Ishikawa (cell line): ENCODE results near the gene LFNG.
A peak's percentile ranks its signal among the peaks of the same experiment; 100 is the strongest.

Experiments used
- CEBPB ChIP-seq: IDR thresholded peaks from 2 replicates; pipeline ENCODE4 v1.6.1; 2012
- CREB1 ChIP-seq: IDR thresholded peaks from 2 replicates; pipeline ENCODE4 v1.6.1; 2012; ENCODE audit warnings: low read depth
- EGR1 ChIP-seq: IDR thresholded peaks from 2 replicates; pipeline ENCODE4 v1.6.1; 2012
- EP300 ChIP-seq: IDR thresholded peaks from 2 replicates; pipeline ENCODE4 v1.6.1; 2012; ENCODE audit warnings: borderline replicate concordance
- FOXM1 ChIP-seq: IDR thresholded peaks from 2 replicates; pipeline ENCODE4 v1.6.1; 2012; ENCODE audit warnings: low read depth, borderline replicate concordance
- MAX ChIP-seq: IDR thresholded peaks from 2 replicates; pipeline ENCODE4 v1.6.1; 2012
- NFIC ChIP-seq: IDR thresholded peaks from 2 replicates; pipeline ENCODE4 v1.6.1; 2012
- RAD21 ChIP-seq: IDR thresholded peaks from 2 replicates; pipeline ENCODE4 v1.6.1; 2012; ENCODE audit warnings: low read depth
- REST ChIP-seq: IDR thresholded peaks from 2 replicates; pipeline ENCODE4 v1.6.1; 2012; ENCODE audit warnings: low read depth, mild to moderate bottlenecking
- TAF1 ChIP-seq: IDR thresholded peaks from 2 replicates; pipeline ENCODE4 v1.6.1; 2012; ENCODE audit warnings: low read depth, mild to moderate bottlenecking
- TCF12 ChIP-seq: IDR thresholded peaks from 2 replicates; pipeline ENCODE4 v1.6.1; 2012; ENCODE audit warnings: low read depth
- TEAD4 ChIP-seq: IDR thresholded peaks from 2 replicates; pipeline ENCODE4 v1.6.1; 2012
- USF1 ChIP-seq: IDR thresholded peaks from 2 replicates; pipeline ENCODE4 v1.6.1; 2012
- YY1 ChIP-seq: IDR thresholded peaks from 2 replicates; pipeline ENCODE4 v1.6.1; 2012; ENCODE audit warnings: low read depth

LFNG gene

GRCh38 chr7:2566890-2567678 lies 47.5 kb downstream of the LFNG start:
- TF ChIP-seq FOXM1 (no peak), MAX (no peak), TAF1 (no peak), NFIC (no peak), YY1 (no peak), CREB1 (no peak), TCF12 (no peak), USF1 (no peak), EGR1 (no peak), TEAD4 (no peak), REST (no peak)

- TF ChIP-seq TCF12 = no peak
- TF ChIP-seq RAD21 = peak; percentile 67
- TF ChIP-seq YY1 = no peak
These were observed 48.2 kb downstream of the LFNG start for GRCh38 chr7:2567679-2568278.

GRCh38 chr7:2568521-2569223 lies 49.1 kb downstream of the LFNG start:
- TF ChIP-seq RAD21 (no peak), TCF12 (no peak)

GRCh38 chr7:2569421-2569820 lies 49.8 kb downstream of the LFNG start:
- no peak for TF ChIP-seq CREB1
- no peak for TF ChIP-seq USF1
- TF ChIP-seq CEBPB = no peak
- no peak for TF ChIP-seq TAF1
- no peak for TF ChIP-seq FOXM1
- TF ChIP-seq RAD21 = no peak
- TF ChIP-seq EP300 = no peak
- TF ChIP-seq YY1 = no peak
- no peak for TF ChIP-seq MAX
- no peak for TF ChIP-seq TEAD4
- TF ChIP-seq EGR1 = no peak

- TF ChIP-seq TAF1 (no peak), MAX (no peak), USF1 (no peak), FOXM1 (no peak), REST (no peak)
These were observed 50.4 kb downstream of the LFNG start for GRCh38 chr7:2570021-2570420.
